CD4-positive, alpha-beta T cell treated with Interleukin-17A for 4 hours (primary cell): ENCODE results near the gene BRPF3.

ENCODE experiments used
- DNase-seq: peaks from one replicate; pipeline ENCODE4 v3.0.0-alpha.2; 2020; ENCODE audit warnings: mixed read lengths

BRPF3 gene

DNA sequence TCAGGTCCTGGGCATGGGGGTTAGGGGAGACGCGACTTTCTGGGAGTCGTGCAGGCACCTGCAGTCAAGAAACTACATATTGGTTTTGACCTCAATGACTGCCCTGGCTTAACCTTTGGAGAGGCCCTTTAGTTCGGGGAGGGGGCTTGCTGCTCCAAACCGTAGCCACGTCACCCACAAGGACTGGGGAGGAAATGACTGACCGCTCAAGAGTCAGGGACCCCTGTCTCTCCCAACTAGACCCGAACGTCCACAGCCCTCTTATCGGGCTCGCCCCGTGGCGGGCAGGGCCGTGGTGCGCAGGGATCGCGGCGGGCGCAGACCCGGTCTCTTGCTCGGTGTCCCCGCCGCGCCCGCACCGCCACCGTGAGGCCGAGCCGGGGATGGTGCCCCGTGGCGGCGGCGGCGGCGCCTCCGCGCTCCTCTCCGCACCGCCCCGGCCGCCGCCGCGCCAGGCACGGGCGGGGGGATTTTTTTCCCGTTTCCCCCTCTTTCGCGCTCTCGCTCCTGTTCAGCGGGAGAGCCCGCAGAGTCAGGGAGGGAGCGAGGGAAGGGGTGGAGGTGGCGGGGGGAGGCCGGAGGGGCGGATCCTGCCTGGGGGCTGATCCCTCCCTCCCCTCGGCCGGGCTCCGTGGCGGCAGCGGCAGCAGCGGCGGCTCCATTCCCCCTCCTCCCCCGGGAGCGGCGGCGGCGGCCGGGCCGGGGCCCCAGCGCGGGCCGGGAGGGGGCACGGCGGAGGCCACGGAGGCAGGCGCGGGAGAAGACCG, at the start of gene BRPF3:
TSS of gene BRPF3 (plus strand) at position 632 of the 767 bp plus-strand sequence. CDS start 3,579 bp downstream, outside the sequence.
- peak; percentile 82 for DNase-seq

DNA sequence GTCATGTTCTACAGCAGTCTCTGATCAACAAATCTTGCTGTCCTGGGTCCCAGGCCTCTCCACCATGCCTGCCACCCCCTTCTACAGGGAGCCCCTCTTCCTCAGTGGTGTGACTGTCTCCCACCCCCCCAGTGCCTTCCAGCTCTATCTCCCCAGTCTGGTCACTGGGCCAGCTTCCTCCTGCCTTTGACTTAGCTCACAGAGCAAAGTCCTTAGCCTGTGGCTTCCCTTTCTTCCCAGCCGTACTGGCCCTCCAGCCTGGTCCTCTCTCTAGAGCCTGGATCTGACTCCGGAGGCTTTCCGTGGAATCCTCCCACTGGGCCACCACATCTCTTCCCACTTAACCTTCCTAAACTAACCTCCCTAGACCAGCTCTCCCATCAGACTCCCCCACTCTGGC, 49.2 kb upstream of the BRPF3 start:
- no peak for DNase-seq

DNA sequence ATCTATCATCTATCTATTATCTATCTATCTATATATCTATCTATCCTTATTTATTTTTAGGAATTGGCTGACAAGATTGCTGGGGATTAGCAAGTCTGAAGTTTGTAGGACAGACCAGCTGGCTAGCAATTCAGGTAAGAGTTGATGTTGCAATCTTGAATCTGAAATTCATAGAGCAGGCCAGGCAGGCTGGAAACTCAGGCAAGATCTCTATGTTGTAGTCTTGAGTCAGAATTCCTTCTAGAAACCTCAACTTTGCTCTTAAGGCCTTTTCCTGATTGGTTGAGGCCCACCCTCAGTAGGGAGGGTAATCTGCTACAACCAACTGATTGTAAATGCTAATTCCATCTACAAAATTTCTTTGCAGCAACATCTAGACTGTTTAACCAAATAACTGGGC, 47.1 kb upstream of the BRPF3 start:
- no peak for DNase-seq

DNA sequence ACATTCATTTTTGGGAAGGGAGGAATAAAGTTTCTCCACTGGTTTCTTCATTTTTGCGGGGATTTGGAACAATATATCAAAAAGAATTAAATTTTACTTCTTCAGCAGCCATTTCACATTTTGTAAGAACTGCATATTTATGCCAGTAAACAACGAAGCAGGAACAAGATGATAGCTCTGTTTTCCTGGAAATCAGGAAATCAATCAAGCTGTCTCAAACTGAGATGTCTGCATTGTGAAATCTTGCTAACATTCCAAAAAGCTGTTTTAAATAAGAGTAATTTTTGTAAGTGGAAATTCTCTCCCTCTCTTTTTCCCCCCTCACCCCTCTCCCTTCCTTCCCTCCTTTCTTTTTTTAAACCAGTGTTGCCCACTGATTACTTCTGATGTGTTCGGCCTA, 46.3 kb upstream of the BRPF3 start:
- DNase-seq: no peak

DNA sequence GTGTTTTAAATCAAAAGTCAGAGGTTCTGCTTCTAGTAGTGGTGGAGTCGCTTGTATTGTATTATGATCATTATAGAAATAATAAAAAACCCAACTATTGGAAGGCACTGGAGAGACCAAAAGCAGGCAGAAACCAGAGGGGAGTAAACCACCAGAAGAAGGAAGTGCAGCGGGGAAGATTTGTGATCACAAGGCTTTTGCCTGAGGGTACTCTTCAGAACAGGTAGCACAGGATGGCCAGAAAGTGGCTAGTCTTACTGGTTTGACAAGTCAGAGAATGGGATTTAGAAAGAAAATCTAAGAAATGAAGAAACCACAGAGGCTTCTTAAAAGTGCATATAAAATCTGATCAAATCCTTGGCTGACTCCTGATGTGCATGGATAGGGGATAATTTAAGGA, 42.3 kb upstream of the BRPF3 start:
- DNase-seq: no peak

DNA sequence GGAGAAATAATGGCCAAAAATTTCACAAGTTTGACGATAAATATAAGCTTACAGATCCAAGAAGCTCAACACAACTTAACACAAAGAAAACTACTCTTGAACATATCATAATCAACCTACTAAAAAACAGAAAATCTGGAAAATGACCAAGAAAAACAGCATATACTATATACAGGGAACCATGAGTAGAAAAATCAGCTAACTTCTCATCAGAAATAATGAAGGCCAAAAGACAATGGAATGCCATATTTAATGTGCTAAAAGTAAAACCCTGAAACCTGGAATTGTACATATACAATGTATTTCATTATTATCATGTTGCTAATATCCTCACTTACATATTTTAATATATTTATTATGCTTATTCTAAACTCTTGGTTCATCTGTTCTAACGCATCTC, 40.9 kb upstream of the BRPF3 start:
- DNase-seq: no peak

DNA sequence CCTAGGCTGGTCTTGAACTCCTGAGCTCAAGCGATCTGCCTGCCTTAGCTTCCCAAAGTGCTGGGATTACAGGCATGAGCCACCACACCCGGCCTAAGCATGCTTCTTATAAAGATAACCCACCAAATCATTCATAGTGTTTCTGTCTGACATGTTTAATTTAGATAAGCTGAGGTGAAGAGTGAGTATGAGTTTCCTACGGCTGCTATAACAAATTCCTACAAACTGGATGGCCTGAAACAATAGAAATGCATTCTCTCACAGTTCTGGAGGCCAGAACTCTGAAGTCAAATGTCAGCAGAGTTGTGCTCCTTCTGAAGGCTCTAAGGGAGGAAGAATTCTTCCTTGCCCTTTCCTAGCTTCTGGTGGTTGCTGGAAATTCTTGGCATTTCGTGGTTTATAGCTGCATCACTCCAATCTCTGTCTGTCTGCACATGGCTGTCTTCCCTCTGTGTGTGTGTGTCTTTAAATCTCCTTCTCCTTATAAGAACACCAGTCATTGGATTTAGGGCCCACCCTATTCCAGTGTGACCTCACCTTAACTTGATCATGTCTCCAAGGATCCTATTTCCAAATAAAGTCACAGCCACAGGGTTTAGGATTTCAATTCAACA, 36.3 kb upstream of the BRPF3 start:
- no peak for DNase-seq

DNA sequence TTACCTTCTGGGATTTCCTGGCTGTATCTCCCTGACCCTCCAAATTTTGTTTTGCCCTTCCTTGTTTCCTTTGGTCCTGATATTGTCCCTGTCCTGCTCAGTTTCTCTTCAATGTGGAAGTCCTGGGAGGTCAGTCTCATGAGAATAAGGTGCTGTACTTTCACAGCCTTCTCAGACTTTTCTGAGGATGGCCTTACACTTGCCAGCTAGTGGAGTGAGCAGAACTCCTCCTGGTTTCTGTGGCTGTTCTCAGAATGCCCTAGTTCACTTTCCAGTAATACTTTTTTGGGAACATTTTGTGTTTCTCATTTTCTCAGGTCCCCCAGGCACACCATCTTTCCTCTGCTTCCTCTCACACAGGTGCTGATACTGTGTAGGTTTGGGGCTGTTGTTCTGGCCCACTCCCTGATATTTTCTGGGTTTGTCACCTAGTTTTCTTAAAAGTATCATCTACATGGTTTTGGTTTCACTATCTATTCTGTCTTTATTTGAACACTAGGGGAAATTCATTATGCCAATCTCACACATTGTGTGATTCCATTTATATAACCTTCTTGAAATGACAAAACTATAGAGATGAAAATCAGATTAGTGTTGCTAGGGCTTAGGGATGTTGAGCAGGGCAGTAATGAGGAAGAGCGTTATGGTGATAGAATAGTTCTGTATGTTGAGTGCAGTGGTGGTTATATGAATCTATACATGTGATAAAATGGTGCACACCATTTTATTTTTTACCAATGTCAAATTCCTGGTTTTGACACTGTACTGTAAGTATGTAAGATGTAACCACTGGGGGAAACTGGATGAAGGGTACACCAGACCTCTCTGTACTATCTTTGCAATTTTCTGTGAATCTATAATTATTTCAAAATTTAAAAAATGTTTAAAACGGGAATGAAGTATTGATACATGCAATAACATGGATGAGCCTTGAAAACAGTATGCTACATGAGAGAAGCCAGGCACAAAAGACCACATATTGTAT, 27.2 kb upstream of the BRPF3 start:
- no peak for DNase-seq

DNA sequence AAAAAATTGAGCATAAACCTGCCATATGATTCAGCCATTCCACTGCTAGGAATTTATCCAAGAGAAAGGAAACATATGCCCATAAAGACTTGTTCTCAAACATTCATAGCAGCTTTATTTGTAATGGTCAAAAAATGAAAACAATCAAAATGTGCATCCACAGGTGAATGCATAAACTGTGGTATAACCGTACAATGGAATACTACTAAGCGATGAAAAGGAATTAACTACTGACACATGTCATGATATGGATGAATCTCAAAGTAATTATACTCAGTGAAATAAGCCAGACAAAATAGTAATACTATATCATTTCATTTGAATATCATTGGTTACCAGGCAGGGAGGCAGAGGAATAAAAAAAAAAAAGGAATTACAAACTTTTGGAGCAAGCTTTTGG, 25.8 kb upstream of the BRPF3 start:
- no peak for DNase-seq

DNA sequence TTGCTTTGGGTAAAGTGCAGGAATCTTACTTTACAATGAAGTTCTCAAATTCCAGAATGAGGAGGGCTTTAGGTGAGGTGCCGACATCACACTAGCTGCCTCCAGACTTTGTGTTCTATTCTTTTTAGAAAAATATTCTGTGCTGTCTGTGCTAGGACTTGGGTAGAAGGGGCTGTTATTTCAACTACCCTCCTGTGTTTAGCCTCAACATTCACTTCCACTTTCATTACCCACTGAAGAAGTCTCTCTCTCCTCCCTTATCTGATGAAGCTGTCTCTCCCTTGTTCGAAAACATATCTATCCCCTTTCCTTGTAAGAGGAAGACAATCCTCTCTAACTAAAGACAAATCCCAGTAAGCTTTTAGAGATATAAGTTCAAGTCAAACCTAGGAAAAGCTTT, 25.0 kb upstream of the BRPF3 start:
- DNase-seq: no peak

DNA sequence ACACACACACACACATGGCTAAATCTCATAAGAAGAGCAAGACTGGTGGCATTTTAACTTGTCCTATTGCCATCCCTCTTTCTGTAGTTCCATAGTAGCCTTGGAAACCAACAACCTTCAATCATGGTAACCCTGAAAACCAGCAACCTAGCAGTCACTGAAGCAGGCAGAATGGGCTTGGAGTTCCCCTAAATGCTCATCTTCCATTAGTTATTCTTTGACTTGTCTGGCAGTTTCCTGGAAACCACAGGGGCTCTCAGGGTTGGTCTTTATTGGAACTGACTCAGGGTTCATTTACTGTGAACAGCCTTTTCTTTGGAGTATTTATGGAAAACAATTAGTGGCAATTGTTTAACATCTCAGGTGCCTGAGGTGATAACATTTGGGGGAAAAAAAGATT, 19.4 kb upstream of the BRPF3 start:
- DNase-seq: no peak

DNA sequence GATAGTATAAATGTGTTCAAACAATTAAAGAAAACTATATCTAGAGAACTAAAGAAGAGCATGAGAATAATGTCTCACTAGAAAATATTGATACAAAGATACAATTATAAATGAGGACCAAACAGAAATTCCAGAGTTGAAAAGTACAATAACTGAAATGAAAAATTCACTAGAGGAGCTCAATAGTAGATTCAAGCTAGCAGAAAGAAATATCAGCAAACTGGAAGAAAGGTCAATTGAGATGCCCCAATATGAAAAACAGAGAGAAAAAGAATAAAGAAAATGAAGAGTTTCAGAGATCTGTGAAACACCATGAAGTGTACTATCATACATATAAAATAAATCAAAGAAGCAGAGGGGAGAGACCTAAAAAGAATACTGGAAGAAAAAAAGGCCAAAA, 18.0 kb upstream of the BRPF3 start:
- DNase-seq: no peak

DNA sequence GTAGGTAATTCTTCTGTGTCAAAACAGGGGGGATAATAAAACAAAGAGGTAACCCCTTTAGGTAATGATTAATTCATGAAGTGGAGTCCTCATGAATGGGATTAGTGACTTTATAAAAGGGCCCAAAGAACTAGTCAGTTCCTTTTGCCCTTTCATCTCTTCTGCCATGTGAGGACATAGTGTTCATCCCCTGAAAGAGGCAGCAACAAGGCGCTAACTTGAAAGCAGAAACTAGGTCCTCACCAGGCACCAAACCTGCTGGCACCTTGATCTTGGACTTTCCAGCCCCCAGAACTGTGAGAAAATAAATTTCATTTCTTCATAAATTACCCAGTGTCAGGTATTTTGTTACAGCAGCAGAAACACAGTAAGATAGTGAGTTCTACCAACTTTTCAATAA, 16.4 kb upstream of the BRPF3 start:
- no peak for DNase-seq

DNA sequence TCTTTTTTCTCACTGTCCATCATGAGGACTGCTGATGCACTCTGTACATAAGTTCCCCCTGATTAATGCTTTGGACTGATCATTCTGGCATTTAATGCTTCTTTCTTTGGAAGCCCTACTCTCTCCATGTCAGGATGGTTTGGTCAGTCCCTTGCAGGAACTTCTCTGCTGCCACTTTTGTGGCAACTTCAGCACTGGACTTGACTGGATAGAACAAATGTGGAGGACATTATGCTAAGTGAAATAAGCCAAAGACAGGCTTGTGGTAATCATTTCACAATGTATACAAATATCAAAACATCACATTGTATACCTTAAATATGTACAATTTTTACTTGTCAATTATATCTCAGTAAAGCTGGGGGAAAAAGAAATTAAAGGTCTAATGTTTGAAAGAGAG, 12.2 kb upstream of the BRPF3 start:
- no peak for DNase-seq

DNA sequence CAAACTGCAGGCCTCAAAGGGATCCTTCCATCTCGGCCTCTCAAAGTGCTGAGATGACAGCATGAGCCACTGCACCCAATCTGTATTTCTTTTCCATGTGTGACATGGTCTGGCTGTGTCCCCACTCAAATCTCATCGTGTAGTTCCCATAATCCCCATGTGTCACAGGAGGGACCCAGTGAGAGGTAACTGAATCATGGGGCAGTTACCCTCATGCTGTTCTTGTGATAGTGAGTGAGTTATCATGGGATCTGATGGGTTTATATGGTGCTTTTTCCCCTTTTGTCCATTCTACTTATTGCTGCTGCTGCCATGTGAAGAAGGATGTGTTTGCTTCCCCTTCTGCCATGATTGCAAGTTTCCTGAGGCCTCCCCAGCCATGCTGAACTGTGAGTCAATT, 10.3 kb upstream of the BRPF3 start:
- DNase-seq: no peak

DNA sequence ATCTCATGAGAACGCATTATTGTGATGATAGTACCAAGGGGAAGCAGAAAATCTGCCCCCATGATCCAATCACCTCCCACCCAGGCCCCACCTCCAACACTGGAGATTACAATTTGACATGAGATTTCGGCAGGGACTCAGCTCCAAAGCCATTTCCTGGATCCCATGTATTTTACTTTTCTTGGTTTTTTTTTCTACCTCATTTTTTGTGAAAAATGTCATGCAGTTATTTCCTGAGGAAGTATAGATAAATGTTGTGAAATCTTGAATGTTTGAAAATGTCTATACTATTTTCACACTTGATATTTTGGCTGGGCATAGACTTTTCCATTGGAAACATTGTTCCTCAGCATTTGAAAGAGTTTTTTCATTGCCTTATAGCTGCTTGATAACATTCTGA, 9.1 kb upstream of the BRPF3 start:
- DNase-seq: no peak

DNA sequence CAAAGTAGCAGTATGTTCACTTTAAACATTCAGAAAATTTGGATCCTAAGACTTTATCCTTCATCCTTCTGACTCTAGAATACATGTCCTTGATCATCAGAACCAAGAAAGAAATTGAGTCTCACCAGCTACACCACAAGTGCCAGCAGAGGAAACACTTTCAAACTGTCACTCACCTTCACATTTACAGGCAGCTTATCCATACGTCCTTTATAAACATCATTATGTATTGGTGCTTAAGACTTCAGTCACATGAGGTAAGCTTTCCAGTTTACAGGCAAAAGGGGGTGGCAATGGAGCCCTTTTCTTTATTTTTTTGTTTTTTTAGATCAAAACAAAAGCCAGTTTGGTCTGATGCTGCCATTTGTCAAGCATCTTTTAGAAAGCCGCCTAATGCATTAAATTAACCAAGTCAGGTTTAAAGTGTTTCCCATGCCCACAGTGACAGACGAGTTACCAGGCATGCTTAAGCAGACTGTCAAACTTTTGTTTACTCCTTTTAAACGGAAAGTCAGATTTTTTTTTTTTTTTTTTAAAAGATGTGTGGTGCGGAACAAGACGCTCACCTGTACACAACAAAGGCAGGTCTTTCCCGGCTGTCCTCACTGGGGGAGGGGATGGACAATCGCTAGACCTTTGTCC, 952 bp upstream of the BRPF3 start:
- no peak for DNase-seq

DNA sequence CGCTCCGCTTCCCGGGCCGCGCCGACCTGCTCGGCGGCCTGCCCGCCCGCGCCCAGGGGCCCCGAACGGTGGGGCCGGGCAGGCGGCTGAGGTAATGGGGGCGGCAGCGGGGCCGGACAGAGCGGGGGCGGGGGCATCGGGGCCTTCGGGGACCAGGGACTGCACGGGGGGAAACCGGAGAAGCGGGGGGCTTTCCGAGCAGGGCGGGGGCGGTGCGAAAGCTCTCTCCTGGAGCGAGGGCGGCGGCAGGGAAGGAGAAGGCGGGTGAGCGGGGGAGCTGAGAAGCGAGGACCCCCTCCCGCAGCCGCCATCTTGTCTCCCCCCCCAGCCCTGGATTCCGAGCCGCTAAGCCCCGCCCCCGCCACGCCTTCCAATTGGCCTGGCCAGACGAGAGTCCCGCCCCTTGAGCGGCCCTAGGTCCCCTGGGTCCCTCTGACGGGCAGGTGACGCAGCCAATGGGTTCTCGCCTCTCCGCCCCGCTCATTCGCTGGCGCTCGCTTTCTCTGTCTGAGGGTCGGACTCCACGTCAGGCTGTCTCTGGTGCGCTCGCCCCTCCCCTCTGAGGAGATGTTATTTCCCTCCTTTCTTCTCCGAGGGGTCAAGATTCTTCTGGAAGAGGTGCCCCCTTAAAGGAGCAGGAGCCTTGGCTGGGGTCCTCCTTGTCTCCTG, 470 bp downstream of the BRPF3 start:
- peak; percentile 100 for DNase-seq

DNA sequence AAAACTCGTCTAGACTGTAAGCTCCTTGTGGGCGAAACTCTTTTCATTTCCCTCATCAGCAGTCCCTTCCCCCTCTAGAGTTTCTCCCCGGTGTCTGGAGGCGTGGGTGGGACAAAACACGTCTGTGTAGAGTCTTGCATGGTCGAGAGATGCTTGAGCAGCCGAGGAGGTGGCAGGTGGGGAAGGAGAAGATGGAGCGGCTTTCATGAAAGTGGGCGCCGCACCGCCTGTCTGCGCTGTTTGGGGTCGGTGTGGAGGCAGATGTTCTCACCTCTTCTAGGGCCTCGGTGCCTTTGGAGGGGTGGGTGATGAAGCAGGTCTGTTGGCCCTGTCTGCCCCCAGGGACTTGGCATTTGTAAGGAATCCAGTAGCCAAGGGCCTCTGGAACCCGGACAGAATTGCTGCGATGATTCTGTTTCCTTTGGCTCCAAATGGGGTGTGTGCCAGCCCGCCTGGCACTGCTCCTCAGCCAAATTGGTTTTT, 1.2 kb downstream of the BRPF3 start:
- DNase-seq: no peak

DNA sequence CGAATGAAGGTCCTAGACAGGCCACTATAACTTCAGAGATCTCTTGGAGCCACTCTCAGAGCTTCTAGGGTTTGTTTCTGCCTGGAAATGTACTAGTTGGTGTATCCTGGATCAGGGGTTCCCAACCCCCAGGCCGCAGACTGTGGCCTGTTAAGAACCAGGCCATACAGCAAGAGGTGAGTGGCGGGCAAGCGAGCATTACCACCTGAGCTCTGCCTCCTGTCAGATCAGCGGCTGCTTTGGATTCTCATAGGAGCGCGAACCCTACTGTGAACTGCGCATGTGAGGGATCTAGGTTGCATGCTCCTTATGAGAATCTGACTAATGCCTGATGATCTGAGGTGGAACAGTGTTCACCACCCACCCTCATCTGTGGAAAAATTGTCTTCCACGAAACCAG, 2.4 kb downstream of the BRPF3 start:
- no peak for DNase-seq

DNA sequence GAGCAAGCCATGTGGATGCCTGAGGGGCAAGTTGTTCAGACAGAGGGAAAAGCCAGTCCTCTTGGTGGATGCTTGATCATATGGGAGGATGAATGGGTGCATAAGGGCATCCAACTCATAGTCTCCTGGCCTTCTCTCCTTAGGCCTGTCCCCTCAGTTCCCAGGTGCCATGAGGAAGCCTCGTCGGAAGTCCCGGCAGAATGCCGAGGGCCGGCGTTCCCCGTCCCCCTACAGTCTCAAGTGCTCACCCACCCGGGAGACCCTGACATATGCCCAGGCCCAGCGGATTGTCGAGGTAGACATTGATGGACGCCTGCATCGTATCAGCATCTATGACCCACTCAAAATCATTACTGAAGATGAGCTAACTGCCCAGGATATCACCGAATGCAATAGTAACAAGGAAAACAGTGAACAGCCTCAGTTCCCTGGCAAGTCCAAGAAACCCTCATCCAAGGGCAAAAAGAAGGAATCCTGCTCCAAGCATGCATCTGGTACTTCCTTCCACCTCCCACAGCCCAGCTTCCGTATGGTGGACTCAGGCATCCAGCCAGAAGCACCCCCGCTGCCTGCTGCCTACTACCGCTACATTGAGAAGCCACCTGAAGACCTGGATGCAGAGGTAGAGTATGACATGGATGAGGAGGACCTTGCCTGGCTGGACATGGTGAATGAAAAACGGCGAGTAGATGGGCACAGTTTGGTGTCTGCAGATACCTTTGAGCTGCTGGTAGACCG, 3.8 kb downstream of the BRPF3 start:
- DNase-seq: no peak
